RWPE2 (cell line): ENCODE measurements around the gene DMAC2.

Source experiments
- ATAC-seq: fragments of 200-7000 bp; cut with Tn5 transposase; 3 replicates; pipeline ENCODE4 v1.9.1; 2021; ENCODE audit warnings: low read depth
- DNase-seq: peaks from one replicate; pipeline ENCODE4 v3.0.0-alpha.2; 2020; ENCODE audit warnings: low spot score
- H3K27ac ChIP-seq: fragments of 450-650 bp; 2 replicates; pipeline ENCODE4 v1.5.1; 2017; ENCODE audit warnings: mild to moderate bottlenecking; ENCODE audit not compliant: poor library complexity, severe bottlenecking
- H3K27me3 ChIP-seq: fragments of 250-450 bp; sonication (Bioruptor Pico); 2 replicates; pipeline ENCODE4 v1.5.1; 2021; ENCODE audit warnings: mild to moderate bottlenecking, moderate library complexity; ENCODE audit not compliant: insufficient read depth, poor library complexity, severe bottlenecking
- H3K36me3 ChIP-seq: fragments of 250-450 bp; sonication (Bioruptor Pico); 2 replicates; pipeline ENCODE4 v1.5.1; 2020; ENCODE audit warnings: low read depth, mild to moderate bottlenecking, moderate library complexity
- H3K4me1 ChIP-seq: fragments of 250-450 bp; sonication (Bioruptor Pico); 2 replicates; pipeline ENCODE4 v1.5.1; 2021; ENCODE audit warnings: mild to moderate bottlenecking, moderate library complexity; ENCODE audit not compliant: insufficient read depth, poor library complexity, severe bottlenecking
- H3K4me3 ChIP-seq: fragments of 250-450 bp; sonication (Bioruptor Pico); 2 replicates; pipeline ENCODE4 v1.5.1; 2021; ENCODE audit warnings: mild to moderate bottlenecking, moderate library complexity; ENCODE audit not compliant: severe bottlenecking
- H3K9me3 ChIP-seq: fragments of 250-450 bp; sonication (Bioruptor Pico); 2 replicates; pipeline ENCODE4 v1.5.1; 2021; ENCODE audit warnings: mild to moderate bottlenecking, moderate library complexity; ENCODE audit not compliant: severe bottlenecking
- TF ChIP-seq, protein P1 (sequence below): fragments of 450-650 bp; IDR thresholded peaks from one replicate; pipeline ENCODE4 v1.5.1; 2017; ENCODE audit warnings: mild to moderate bottlenecking, moderate library complexity; ENCODE audit not compliant: poor library complexity, severe bottlenecking

DMAC2 gene

DNA sequence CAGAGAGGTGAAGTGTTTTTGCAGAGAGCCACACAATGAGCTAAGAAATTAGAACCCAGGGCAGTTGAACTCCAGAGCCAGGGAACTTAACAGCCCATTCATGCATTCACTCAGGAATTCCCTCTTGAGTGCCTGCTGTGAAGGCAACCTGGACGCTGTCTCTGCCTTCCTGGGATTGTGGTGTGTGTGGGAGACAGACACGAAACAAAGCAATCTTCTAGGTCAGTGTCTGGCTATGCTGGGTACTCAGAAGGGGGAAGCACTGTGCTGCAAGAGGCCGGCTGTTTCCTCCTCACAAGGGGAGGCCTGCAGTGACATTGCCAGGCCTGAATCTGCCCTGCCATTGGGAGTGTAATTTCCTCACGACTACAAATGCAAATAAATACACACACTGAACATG is 32.4 kb downstream of the DMAC2 start:
- peaks cover 8% of the 10 kb centered on the region; the same call in 1 of the 2 replicates for H3K36me3 ChIP-seq
- H3K27ac ChIP-seq = no peak overlapping the region
- H3K27me3 ChIP-seq = no peaks in the 10 kb centered on the region
- H3K9me3 ChIP-seq = no peaks in the 10 kb centered on the region
- peaks cover 4% of the 10 kb centered on the region for H3K4me1 ChIP-seq
- TF ChIP-seq, protein P1, sequence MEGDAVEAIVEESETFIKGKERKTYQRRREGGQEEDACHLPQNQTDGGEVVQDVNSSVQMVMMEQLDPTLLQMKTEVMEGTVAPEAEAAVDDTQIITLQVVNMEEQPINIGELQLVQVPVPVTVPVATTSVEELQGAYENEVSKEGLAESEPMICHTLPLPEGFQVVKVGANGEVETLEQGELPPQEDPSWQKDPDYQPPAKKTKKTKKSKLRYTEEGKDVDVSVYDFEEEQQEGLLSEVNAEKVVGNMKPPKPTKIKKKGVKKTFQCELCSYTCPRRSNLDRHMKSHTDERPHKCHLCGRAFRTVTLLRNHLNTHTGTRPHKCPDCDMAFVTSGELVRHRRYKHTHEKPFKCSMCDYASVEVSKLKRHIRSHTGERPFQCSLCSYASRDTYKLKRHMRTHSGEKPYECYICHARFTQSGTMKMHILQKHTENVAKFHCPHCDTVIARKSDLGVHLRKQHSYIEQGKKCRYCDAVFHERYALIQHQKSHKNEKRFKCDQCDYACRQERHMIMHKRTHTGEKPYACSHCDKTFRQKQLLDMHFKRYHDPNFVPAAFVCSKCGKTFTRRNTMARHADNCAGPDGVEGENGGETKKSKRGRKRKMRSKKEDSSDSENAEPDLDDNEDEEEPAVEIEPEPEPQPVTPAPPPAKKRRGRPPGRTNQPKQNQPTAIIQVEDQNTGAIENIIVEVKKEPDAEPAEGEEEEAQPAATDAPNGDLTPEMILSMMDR = no peak
- ATAC-seq (no peak), DNase-seq (no peak)
- H3K4me3 ChIP-seq = no peak overlapping the region

GRCh38 chr19:41405776-41406175 is 33.9 kb downstream of the DMAC2 start:
- DNase-seq (no peak), ATAC-seq (no peak)
- peaks cover 5% of the 10 kb centered on the region; the same call in 1 of the 2 replicates for H3K36me3 ChIP-seq
- no peak overlapping the region for H3K27ac ChIP-seq
- H3K27me3 ChIP-seq = no peaks in the 10 kb centered on the region
- H3K9me3 ChIP-seq = no peaks in the 10 kb centered on the region
- no peak overlapping the region for H3K4me3 ChIP-seq
- H3K4me1 ChIP-seq = peaks cover 4% of the 10 kb centered on the region
- TF ChIP-seq, protein P1 = no peak

GRCh38 chr19:41403181-41403970 is 36.3 kb downstream of the DMAC2 start:
- Histone ChIP-seq H3K9me3 (no peaks in the 10 kb centered on the region), H3K4me1 (peaks cover 3% of the 10 kb centered on the region), H3K27me3 (no peaks in the 10 kb centered on the region), H3K27ac (no peak overlapping the region), H3K36me3 (no peaks in the 10 kb centered on the region), H3K4me3 (no peak overlapping the region)
- ATAC-seq (no peak), DNase-seq (no peak)
- TF ChIP-seq, protein P1 = no peak

GRCh38 chr19:41402010-41402409 is 37.7 kb downstream of the DMAC2 start:
- no peak overlapping the region for H3K4me3 ChIP-seq
- no peaks in the 10 kb centered on the region for H3K9me3 ChIP-seq
- no peak overlapping the region for H3K27ac ChIP-seq
- ATAC-seq (no peak), DNase-seq (no peak)
- TF ChIP-seq, protein P1 = no peak
- H3K4me1 ChIP-seq = peaks cover 3% of the 10 kb centered on the region
- no peaks in the 10 kb centered on the region for H3K36me3 ChIP-seq
- no peaks in the 10 kb centered on the region for H3K27me3 ChIP-seq

- H3K4me1 ChIP-seq = peaks cover 3% of the 10 kb centered on the region
- no peak overlapping the region for H3K4me3 ChIP-seq
- DNase-seq (no peak), ATAC-seq (no peak)
- H3K27ac ChIP-seq = no peak overlapping the region
- no peaks in the 10 kb centered on the region for H3K27me3 ChIP-seq
- H3K9me3 ChIP-seq = no peaks in the 10 kb centered on the region
- no peaks in the 10 kb centered on the region for H3K36me3 ChIP-seq
- TF ChIP-seq, protein P1 = no peak
Measured at GRCh38 chr19:41401483-41401882, 38.2 kb downstream of the DMAC2 start.
